ENCODE measurements around the gene A1CF.

DNA sequence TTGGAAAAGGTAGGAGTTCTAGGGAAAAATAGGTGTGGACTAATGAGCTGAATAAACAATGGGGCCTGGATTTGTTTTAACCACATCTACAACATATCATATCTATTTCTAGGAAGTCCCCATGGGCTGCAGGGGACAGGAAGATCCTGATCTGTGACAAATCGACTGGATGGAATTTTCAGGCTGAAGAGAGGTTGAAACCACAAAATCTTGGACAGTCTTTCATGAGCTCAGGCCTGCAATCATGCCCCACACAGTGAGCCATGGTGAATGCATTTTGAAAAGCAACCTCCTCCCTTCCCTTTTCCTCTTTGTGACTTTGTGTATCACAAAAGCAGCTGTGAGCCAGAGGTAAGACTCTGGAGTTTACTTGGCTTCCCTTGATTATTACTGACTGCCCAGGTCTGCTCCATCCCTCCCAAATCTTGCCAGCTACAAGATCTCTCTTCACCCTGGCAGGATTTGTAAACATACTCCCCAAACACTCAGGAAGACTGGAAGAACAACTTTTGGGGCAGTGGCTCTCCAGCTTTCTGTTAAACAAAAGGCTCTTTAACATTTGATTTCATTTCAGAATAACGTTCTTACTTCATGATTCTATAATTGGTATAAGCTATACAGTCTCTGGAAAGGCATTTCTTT lies 79.3 kb downstream of the A1CF start:
- TF ChIP-seq, protein P1, sequence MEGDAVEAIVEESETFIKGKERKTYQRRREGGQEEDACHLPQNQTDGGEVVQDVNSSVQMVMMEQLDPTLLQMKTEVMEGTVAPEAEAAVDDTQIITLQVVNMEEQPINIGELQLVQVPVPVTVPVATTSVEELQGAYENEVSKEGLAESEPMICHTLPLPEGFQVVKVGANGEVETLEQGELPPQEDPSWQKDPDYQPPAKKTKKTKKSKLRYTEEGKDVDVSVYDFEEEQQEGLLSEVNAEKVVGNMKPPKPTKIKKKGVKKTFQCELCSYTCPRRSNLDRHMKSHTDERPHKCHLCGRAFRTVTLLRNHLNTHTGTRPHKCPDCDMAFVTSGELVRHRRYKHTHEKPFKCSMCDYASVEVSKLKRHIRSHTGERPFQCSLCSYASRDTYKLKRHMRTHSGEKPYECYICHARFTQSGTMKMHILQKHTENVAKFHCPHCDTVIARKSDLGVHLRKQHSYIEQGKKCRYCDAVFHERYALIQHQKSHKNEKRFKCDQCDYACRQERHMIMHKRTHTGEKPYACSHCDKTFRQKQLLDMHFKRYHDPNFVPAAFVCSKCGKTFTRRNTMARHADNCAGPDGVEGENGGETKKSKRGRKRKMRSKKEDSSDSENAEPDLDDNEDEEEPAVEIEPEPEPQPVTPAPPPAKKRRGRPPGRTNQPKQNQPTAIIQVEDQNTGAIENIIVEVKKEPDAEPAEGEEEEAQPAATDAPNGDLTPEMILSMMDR (IDR thresholded peaks at IDR 0.05; ENCODE audit: low read length) = no peak
- no peak for TF ChIP-seq EZH2 (optimal IDR thresholded peaks at IDR 0.05; ENCODE audit: low read depth, low read length)
